HEK293T (cell line): ENCODE results near the gene IL4.

Experiments used
- ARNT ChIP-seq: fragments of 450-650 bp; IDR thresholded peaks from 2 replicates; pipeline ENCODE4 v1.6.1; 2017; ENCODE audit warnings: mild to moderate bottlenecking
- BHLHE40 ChIP-seq: fragments of 450-650 bp; IDR thresholded peaks from 2 replicates; pipeline ENCODE4 v1.6.1; 2016; ENCODE audit warnings: mild to moderate bottlenecking, moderate library complexity, borderline replicate concordance
- CTBP1 ChIP-seq: fragments of 450-650 bp; IDR thresholded peaks from 2 replicates; pipeline ENCODE4 v1.6.1; 2016; ENCODE audit warnings: borderline replicate concordance
- ELF4 ChIP-seq: fragments of 450-650 bp; IDR thresholded peaks from 2 replicates; pipeline ENCODE4 v1.6.1; 2017; ENCODE audit warnings: antibody characterized with exemption
- FOXA1 ChIP-seq: fragments of 450-650 bp; IDR thresholded peaks from 2 replicates; pipeline ENCODE4 v1.6.1; 2016; ENCODE audit warnings: mild to moderate bottlenecking
- FOXK2 ChIP-seq: fragments of 450-650 bp; IDR thresholded peaks from 2 replicates; pipeline ENCODE4 v1.6.1; 2016; ENCODE audit warnings: mild to moderate bottlenecking
- L3MBTL2 ChIP-seq: fragments of 450-650 bp; conservative IDR thresholded peaks from 2 replicates; pipeline ENCODE4 v1.6.1; 2016; ENCODE audit warnings: mild to moderate bottlenecking
- SP1 ChIP-seq: fragments of 450-650 bp; IDR thresholded peaks from 2 replicates; pipeline ENCODE4 v1.6.1; 2017
- ZNF384 ChIP-seq: fragments of 450-650 bp; IDR thresholded peaks from 2 replicates; pipeline ENCODE4 v1.6.1; 2016

DNA sequence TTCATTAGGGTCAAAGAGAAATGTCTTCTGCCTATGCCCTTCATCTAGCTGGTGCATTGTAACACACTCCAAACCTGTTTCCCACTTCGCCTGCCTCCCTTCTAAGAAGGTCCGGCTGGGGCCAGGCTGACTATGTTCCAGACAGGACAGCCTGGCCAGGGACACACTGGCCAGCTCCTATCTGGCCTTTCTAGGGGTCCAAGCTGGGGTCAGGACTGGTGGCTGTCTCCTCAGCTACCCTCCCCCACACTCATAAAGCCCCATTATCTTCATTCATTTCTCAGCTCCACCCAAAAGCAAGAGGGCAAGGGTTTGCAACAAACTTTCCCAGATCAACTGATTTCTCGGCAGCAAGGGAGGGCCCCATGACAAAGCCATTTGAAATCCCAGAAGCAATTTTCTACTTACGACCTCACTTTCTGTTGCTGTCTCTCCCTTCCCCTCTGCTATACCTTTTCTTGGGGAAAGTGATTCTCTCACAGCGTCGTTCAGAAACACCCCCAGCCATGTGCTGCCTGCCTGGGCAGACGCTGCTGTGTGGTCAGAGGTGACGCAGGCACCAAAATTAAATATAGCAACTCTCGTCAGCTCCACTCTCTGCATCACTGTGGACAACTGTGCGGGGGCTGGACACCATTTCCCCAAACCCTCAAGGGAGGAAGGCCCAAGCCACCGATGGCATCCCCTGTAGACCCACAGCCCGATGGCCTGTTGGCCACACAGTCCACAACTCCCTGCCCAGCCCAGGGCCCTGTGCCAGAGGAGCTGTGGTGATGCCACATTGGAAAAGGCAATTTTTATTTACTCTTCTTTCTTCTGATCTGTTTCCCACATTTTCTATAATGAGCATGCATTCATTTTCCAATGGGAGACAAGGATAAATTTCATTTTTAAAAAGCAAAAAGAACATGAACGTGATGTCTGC is 9.8 kb upstream of the IL4 start:
- no peak for TF ChIP-seq FOXK2
- TF ChIP-seq FOXA1: no peak
- no peak for TF ChIP-seq BHLHE40
- no peak for TF ChIP-seq ZNF384
- TF ChIP-seq ELF4: no peak
- TF ChIP-seq CTBP1: no peak
- no peak for TF ChIP-seq SP1
- no peak for TF ChIP-seq ARNT
- TF ChIP-seq L3MBTL2: no peak
